Fibroblast of lung (primary cell): ENCODE results near the gene NTRK2.

Source experiments
- EZH2 ChIP-seq: IDR thresholded peaks from 2 replicates; pipeline ENCODE4 v1.5.1; 2012; ENCODE audit warnings: low read length, control low read depth, mild to moderate bottlenecking; ENCODE audit errors: missing control alignments
- TF ChIP-seq, protein P1 (sequence below), 2 donors: IDR thresholded peaks in 1 of 2; conservative IDR thresholded peaks in 1 of 2; 1 replicate in 1 of 2; 2 replicates in 1 of 2; pipeline ENCODE4 v1.5.1; 2011 to 2012; ENCODE audit warnings: low read length in 2 of 2, control low read depth in 1 of 2, inconsistent platforms in 1 of 2, low read depth in 1 of 2, mild to moderate bottlenecking in 1 of 2

DNA sequence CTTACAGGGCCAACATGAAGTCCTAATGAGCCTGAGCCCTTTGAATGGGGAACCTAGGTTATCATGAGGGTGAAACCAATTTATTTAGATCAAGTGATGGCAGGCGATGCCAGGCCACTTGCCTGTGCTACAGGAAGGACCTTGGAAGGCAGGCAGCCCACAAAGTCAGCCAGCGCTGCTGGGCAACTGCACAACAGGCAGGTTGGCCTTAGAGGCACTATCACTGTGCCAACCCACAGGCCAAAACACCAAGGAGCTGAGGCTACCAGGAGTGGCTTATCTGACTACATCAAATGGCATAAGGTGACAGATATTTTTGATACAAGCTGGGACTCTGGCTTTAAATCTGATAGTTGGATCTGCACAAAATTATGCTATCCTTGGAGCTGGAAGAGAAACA, 319.1 kb downstream of the NTRK2 start:
- TF ChIP-seq, protein P1, sequence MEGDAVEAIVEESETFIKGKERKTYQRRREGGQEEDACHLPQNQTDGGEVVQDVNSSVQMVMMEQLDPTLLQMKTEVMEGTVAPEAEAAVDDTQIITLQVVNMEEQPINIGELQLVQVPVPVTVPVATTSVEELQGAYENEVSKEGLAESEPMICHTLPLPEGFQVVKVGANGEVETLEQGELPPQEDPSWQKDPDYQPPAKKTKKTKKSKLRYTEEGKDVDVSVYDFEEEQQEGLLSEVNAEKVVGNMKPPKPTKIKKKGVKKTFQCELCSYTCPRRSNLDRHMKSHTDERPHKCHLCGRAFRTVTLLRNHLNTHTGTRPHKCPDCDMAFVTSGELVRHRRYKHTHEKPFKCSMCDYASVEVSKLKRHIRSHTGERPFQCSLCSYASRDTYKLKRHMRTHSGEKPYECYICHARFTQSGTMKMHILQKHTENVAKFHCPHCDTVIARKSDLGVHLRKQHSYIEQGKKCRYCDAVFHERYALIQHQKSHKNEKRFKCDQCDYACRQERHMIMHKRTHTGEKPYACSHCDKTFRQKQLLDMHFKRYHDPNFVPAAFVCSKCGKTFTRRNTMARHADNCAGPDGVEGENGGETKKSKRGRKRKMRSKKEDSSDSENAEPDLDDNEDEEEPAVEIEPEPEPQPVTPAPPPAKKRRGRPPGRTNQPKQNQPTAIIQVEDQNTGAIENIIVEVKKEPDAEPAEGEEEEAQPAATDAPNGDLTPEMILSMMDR (conservative IDR thresholded peaks at IDR 0.05 in 1 of 2, IDR thresholded peaks at IDR 0.05 in 1 of 2; ENCODE audit: low read depth in 1 of 2, low read length in 2 of 2): no peak
- no peak for TF ChIP-seq EZH2
